ENCODE data around the gene UCP1. TPM values are rescaled to one million over a fixed set of nuclear protein-coding genes. Genes with fewer than 3 reads are reported as not detected.
"Not testable (repeated sequence)": the region's sequence is repeated elsewhere in the genome, so short reads cannot be mapped to it uniquely, and the experiment has no call there.

The UCP1 gene
- polyA plus RNA-seq, 4 donors: 0.10 to 0.22 (median 0.21) TPM; not detected in 1

DNA sequence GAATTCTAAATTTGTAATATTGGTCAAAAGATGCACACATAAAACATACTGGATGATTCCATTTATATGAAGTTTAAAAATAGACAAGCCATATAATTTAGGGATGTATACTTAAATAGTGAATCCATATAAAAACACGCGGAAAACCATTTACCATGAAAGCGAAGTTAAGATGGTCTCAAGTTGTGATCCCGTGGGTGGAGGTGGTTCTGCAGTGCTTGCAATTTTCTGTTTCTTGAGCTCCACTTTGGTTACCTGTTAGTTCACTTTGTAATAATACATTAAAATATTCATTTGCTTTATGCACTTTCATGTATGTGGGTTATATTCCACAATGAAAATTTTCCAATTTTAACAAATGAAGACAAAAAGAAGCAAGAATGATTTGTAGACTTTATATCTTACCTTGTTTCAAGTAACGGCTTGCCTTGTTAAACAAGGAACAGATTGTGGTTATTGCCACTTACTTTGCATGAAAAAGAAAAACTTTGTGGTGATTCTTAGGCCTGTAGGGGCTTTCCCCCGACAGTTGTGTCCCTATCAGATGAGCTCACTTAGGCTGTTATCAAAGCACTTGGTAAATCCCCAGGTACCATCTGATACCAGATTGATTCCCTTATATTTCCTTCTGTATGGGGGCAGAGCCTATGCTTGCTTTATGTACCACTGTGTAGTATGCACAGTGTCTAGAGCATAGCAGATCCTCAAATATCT lies 12.2 kb downstream of the UCP1 start:
- no peak for DNase-seq (ENCODE audit: low read depth in 4 of 4, low spot score in 2 of 4)

DNA sequence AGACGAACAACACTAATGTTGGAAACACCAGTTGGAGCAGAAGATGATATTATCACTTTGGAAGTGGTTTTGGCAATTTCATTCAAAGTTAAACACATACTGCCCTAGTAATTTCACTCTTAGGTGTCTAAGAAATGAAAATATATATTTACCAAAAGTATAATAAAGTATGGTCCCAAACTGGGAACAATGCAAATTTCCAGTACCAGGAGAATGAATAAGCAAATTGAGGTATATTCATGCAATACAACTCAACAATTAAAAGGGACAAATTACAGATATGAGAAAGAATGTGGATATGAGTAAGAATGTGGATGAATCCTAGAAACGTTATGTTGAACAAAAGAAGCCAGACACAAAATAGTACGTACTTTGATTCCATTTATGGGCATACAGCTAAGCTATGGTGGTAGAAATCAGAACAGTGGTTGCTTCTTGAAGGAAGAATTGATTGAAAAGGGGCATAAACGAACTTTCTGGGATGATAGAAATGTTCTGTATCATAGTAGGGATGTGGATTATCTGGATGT lies 34.7 kb downstream of the UCP1 start:
- no peak for DNase-seq (ENCODE audit: low read depth in 4 of 4, low spot score in 2 of 4)

- no peak for DNase-seq (ENCODE audit: low read depth in 4 of 4, low spot score in 2 of 4)
Observed at GRCh38 chr4:140529434-140529833, 39.3 kb downstream of the UCP1 start.

DNA sequence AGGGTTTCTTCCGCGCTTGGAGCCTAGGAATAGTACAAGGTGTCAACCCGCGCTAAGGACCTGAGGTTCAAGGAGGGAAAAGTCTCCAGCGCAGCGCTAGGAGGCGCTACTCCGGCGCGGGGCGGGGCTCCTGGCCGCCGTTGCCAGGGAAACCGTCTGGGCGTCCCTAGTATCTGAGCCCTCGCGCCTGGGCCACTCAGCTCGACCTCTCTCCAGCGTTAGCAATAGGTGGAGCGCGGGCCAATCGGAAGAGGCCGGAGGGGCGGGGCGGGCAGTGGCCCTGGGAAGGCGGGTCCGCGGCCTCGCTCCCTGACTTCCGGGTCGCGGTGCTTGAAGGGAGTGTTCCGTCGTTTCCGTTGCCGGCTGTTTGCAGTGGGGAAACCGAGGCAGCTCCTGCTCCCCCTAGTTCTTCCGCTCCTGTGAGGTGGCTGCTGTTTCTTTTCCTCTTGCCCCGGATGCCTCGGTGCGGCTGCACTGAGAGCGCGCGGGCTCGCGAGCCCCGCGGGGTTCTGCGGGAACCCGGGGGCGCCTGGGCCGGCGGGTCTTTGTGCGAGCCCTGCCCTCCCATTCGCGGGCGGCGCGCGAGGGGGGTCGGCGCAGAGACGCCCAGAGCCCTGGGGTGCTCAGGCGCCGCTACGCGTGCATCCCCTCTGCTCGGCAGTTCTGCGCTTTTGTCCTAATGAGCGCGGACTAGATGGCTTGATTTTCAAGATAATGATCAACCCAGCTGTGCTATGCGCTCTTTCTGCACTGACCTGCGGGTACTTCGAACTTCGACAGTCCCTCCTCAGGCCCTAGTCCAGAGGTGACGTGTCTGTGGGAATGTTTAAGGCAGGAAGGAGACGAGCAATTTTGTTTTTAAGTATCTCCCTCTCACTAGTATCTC lies 44.7 kb downstream of the UCP1 start, which contains the start of gene ELMOD2:
ELMOD2 (plus strand) TSS at position 312 of the 886 bp plus-strand sequence. CDS start 1,261 bp downstream, outside the sequence.
- DNase-seq (ENCODE audit: low read depth in 4 of 4, low spot score in 2 of 4): peak; percentile 85 to 94 (median 90)

DNA sequence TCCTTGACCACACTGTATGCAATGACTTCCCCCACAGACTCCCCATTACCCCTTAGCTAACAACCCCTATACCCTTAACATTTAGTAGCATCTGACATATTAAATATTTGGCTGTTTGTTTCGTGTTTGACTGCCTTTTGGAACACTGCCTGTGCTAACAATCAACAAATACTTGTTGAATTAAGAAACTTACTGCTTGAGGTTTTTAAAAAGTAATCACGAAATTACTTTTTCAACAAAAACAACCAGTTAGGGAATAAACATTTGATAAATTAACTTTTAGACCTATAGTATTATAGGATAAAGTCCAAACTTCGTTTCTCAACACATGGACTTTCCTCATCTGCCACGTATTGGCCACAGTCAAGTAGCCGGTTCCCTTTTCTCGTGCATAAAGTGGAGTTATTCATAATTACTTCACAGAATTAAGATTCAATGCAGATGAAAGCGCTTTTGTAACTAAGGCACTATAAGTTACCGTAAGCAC lies 45.3 kb downstream of the UCP1 start:
- DNase-seq (ENCODE audit: low read depth in 4 of 4, low spot score in 2 of 4): peak in 2 of 4 donors; percentile 10 to 18

GRCh38 chr4:140515423-140515822 lies 53.3 kb downstream of the UCP1 start:
- DNase-seq (ENCODE audit: low read depth in 4 of 4, low spot score in 2 of 4): no peak

GRCh38 chr4:140513765-140514164 lies 55.0 kb downstream of the UCP1 start:
- DNase-seq (ENCODE audit: low read depth in 4 of 4, low spot score in 2 of 4): not testable (repeated sequence)

Other genes with a start within 250 kb of the UCP1 start
- 100 to 1,000 TPM; 114 to 164 (median 148) TPM for gene SCOC, start 195.3 kb downstream of the UCP1 start, polyA plus RNA-seq (ENCODE audit: insufficient read length in 4 of 4)
- 1 to 10 TPM; 3.1 to 5.0 (median 3.8) TPM for gene CLGN, start 141.3 kb downstream of the UCP1 start, polyA plus RNA-seq (ENCODE audit: insufficient read length in 4 of 4)
- not detected for gene MGAT4D, start 70.7 kb downstream of the UCP1 start, polyA plus RNA-seq (ENCODE audit: insufficient read length in 4 of 4)
- gene ELMOD2, start 44.8 kb downstream of the UCP1 start, polyA plus RNA-seq (ENCODE audit: insufficient read length in 4 of 4): 10 to 100 TPM; 40.2 to 49.6 (median 42.3) TPM
- gene TBC1D9, start 187.4 kb upstream of the UCP1 start, polyA plus RNA-seq (ENCODE audit: insufficient read length in 4 of 4): 10 to 100 TPM; 55.5 to 64.1 (median 60.2) TPM

Measured in left renal cortex interstitium (tissue), 4 donors.